ENCODE measurements around the gene HBA2.
"Not testable (repeated sequence)": the region's sequence is repeated elsewhere in the genome, so short reads cannot be mapped to it uniquely, and the experiment has no call there.

Gene HBA2

DNA sequence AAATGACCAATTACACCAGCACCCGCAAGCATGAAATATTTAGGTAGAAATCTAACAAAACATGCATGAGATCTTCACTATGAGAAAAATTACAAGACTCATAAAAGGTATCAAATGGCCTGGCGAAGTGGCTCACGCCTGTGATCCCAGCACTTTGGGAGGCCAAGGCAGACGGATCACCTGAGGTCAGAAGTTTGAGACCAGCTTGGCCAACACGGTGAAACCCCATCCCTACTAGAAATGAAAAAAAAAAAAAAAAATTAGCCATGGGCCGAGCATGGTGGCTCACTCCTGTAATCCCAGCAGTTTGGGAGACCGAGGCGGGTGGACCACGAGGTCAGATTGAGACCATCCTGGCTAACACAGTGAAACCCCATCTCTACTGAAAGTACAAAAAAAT, 31.4 kb downstream of the HBA2 start:
- DNase-seq: not testable (repeated sequence)

GRCh38 chr16:209359-209758, 36.7 kb downstream of the HBA2 start:
- not testable (repeated sequence) for DNase-seq

DNA sequence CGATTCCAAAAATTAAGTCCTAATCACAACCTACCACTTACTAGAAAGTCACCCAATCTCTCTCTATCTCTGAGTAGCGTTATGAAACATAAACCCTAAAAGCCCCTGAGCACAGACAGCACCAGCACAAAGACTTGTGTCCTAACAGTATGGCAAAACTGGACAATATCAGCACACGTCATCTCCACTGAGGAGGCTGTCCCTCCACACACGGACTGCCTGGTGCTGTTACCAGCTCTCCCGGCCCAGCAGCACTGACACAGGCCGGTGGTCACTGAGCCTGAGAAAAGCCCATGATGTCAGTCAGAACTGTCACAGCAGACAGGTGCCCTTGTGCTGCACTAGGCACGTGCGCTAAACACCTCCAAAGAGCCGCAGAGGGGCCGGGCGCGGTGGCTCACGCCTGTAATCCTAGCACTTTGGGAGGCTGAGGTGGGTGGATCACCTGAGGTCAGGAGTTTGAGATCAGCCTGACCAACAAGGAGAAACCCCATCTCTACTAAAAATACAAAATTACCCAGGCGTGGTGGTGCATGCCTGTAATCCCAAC, 39.0 kb downstream of the HBA2 start:
- not testable (repeated sequence) for DNase-seq

- no peak for DNase-seq
Observed at GRCh38 chr16:212999-213398, 40.3 kb downstream of the HBA2 start.

GRCh38 chr16:220021-220420, 47.3 kb downstream of the HBA2 start:
- DNase-seq: no peak
